Measurements from ENCODE around the gene KIRREL1.

- no peak for TF ChIP-seq CTCF (IDR thresholded peaks at IDR 0.05; ENCODE audit: low read depth, low read length, poor library complexity, severe bottlenecking)
- no peak for TF ChIP-seq EZH2phosphoT487 (IDR thresholded peaks at IDR 0.05; ENCODE audit: borderline replicate concordance, low read length)
Observed at GRCh38 chr1:158119976-158120653, 126.7 kb downstream of the KIRREL1 start.
